Suprapubic skin (tissue), 4 donors: Measurements from ENCODE around the gene KAZN.

Source experiments
- CTCF ChIP-seq, 2 donors: fragments of 200-600 bp in 1 of 2; fragments of 450-650 bp in 1 of 2; sonication (generic) in 1 of 2; IDR thresholded peaks; one replicate each; pipeline ENCODE4 v1.5.1; 2016 to 2019; ENCODE audit warnings: antibody characterized with exemption in 2 of 2, mild to moderate bottlenecking in 1 of 2, moderate library complexity in 1 of 2
- EP300 ChIP-seq: sonication (generic); formaldehyde crosslinking; IDR thresholded peaks from one replicate; pipeline ENCODE4 v1.6.1; 2017; ENCODE audit warnings: antibody characterized with exemption
- POLR2A ChIP-seq, 2 donors: fragments of 450-650 bp; IDR thresholded peaks; one replicate each; pipeline ENCODE4 v1.6.1; 2017; ENCODE audit warnings: antibody characterized with exemption in 2 of 2, mild to moderate bottlenecking in 2 of 2, moderate library complexity in 2 of 2
- POLR2AphosphoS5 ChIP-seq, 3 donors: sonication (generic); formaldehyde crosslinking; IDR thresholded peaks; one replicate each; pipeline ENCODE4 v1.6.1; 2017; ENCODE audit warnings: antibody characterized with exemption in 3 of 3

- TF ChIP-seq CTCF (IDR thresholded peaks at IDR 0.05) (no peak), POLR2A (IDR thresholded peaks at IDR 0.05) (no peak), EP300 (no peak), POLR2AphosphoS5 (IDR thresholded peaks at IDR 0.05) (no peak)
Measured at GRCh38 chr1:15132965-15133364, 534.5 kb downstream of the KAZN start.
